Cardiac muscle cell (in vitro differentiated cells and primary cell): ENCODE measurements around the gene DNAAF1. TPM values are rescaled to one million over a fixed set of nuclear protein-coding genes. Genes with fewer than 3 reads are reported as not detected.

ENCODE experiments used
- DNase-seq, 2 donors: peaks; one replicate each; pipeline versions ENCODE4 v3.0.0 to v3.0.0-alpha.2; 2010 to 2017; ENCODE audit warnings: low read depth in 1 of 2, low spot score in 1 of 2
- H3K27ac ChIP-seq: fragments of 200-600 bp; sonication (generic); 2 replicates; pipeline ENCODE4 v1.5.1; 2016
- H3K27me3 ChIP-seq: fragments of 200-600 bp; sonication (generic); 2 replicates; pipeline ENCODE4 v1.6.0; 2016; ENCODE audit warnings: control low read depth
- H3K36me3 ChIP-seq: fragments of 200-600 bp; sonication (generic); 2 replicates; pipeline ENCODE4 v1.5.1; 2016; ENCODE audit warnings: control low read depth
- H3K4me1 ChIP-seq: fragments of 200-600 bp; sonication (generic); 2 replicates; pipeline ENCODE4 v1.8.1; 2017; ENCODE audit warnings: low read depth, mild to moderate bottlenecking, mixed run types
- H3K4me3 ChIP-seq: fragments of 200-600 bp; sonication (generic); 2 replicates; pipeline ENCODE4 v1.5.1; 2016; ENCODE audit warnings: mild to moderate bottlenecking
- H3K9me3 ChIP-seq: fragments of 200-600 bp; sonication (generic); 2 replicates; pipeline ENCODE4 v1.5.1; 2017; ENCODE audit warnings: low read depth, mild to moderate bottlenecking, control low read depth
- CTCF ChIP-seq: IDR thresholded peaks from 2 replicates; pipeline ENCODE4 v1.5.1; 2012; ENCODE audit warnings: low read depth, mild to moderate bottlenecking, low read length
- polyA plus RNA-seq: library from polyadenylated mRNA; unstranded; fragments of >200 nt; fragmentation: Nextera tagmentation; extraction: Ambion mirVana; gene quantifications from 2 replicates; pipeline ENCODE4 v1.2.1, GENCODE V29; 2016
- total RNA-seq: library from RNA; depleted of rRNA; stranded (reverse); fragments of >200 nt; gene quantifications from 2 replicates; pipeline ENCODE4 v1.2.3, GENCODE V29; 2016

The DNAAF1 gene
- total and polyA plus RNA-seq, 2 experiments from 2014 or later = 0.51 to 0.82 TPM

- Histone ChIP-seq H3K27me3 (no peaks in the 10 kb centered on the region), H3K36me3 (peaks cover 8% of the 10 kb centered on the region), H3K4me1 (no peaks in the 10 kb centered on the region), H3K9me3 (no peaks in the 10 kb centered on the region), H3K4me3 (no peak overlapping the region), H3K27ac (no peak overlapping the region)
- no peak for TF ChIP-seq CTCF
- DNase-seq = no peak
Observed at GRCh38 chr16:84184775-84185174, 39.7 kb downstream of the DNAAF1 start.

GRCh38 chr16:84186685-84187437, 41.8 kb downstream of the DNAAF1 start, which contains the start of gene TAF1C:
Gene TAF1C, minus strand, starts transcription at chr16:84187057. Its CDS starts 2,069 bp downstream, at chr16:84184988.
- Histone ChIP-seq H3K27ac (no peak within 1 kb of the TSS), H3K9me3 (no peaks in the 10 kb centered on the region), H3K4me1 (no peaks in the 10 kb centered on the region), H3K36me3 (peaks cover 8% of the 10 kb centered on the region), H3K27me3 (no peaks in the 10 kb centered on the region), H3K4me3 (peak within 1 kb of the TSS; percentile 74)
- DNase-seq = peak; percentile 95 to 98
- TF ChIP-seq CTCF = peak; percentile 98

GRCh38 chr16:84190731-84191388, 45.8 kb downstream of the DNAAF1 start, which contains the start of gene ADAD2:
Gene ADAD2, plus strand, starts transcription at chr16:84191157. Its CDS starts 74 bp downstream, at chr16:84191231.
- TF ChIP-seq CTCF = no peak
- H3K4me3 ChIP-seq = no peak within 1 kb of the TSS
- no peak for DNase-seq

GRCh38 chr16:84191466-84191865, 46.4 kb downstream of the DNAAF1 start:
- H3K27me3 ChIP-seq = no peaks in the 10 kb centered on the region
- H3K9me3 ChIP-seq = no peaks in the 10 kb centered on the region
- DNase-seq = no peak
- no peak overlapping the region for H3K4me3 ChIP-seq
- H3K4me1 ChIP-seq = no peaks in the 10 kb centered on the region
- no peaks in the 10 kb centered on the region for H3K36me3 ChIP-seq
- no peak for TF ChIP-seq CTCF
- no peak overlapping the region for H3K27ac ChIP-seq

More at GRCh38 chr16:84190731-84191388, 45.8 kb downstream of the DNAAF1 start, which contains the start of gene ADAD2:
- Histone ChIP-seq H3K36me3 (no peaks in the 10 kb centered on the region), H3K27ac (no peak within 1 kb of the TSS), H3K4me1 (no peaks in the 10 kb centered on the region), H3K9me3 (no peaks in the 10 kb centered on the region), H3K27me3 (no peaks in the 10 kb centered on the region)

GRCh38 chr16:84193480-84193879, 48.4 kb downstream of the DNAAF1 start:
- no peak for DNase-seq
- H3K27ac ChIP-seq = no peak overlapping the region
- TF ChIP-seq CTCF = no peak
- H3K9me3 ChIP-seq = no peaks in the 10 kb centered on the region
- no peak overlapping the region for H3K4me3 ChIP-seq
- H3K27me3 ChIP-seq = no peaks in the 10 kb centered on the region
- H3K4me1 ChIP-seq = no peaks in the 10 kb centered on the region
- no peaks in the 10 kb centered on the region for H3K36me3 ChIP-seq
